SJCRH30 (cell line): ENCODE data around the gene FCHO1. TPM values are rescaled to one million over a fixed set of nuclear protein-coding genes. Genes with fewer than 3 reads are reported as not detected.

Experiments
- DNase-seq, 2 experiments: peaks; one replicate each; pipeline ENCODE4 v3.0.0-alpha.2; 2015 to 2020
- H3K27ac ChIP-seq: fragments of 250-450 bp; sonication (Bioruptor Pico); 2 replicates; pipeline ENCODE4 v1.5.1; 2020; ENCODE audit warnings: mild to moderate bottlenecking, moderate library complexity
- H3K27me3 ChIP-seq: fragments of 250-450 bp; sonication (Bioruptor Pico); 2 replicates; pipeline ENCODE4 v1.5.1; 2020; ENCODE audit warnings: mild to moderate bottlenecking, moderate library complexity
- H3K36me3 ChIP-seq: fragments of 250-450 bp; sonication (Bioruptor Pico); 2 replicates; pipeline ENCODE4 v1.5.1; 2020; ENCODE audit warnings: mild to moderate bottlenecking, moderate library complexity
- H3K4me1 ChIP-seq: fragments of 250-450 bp; sonication (Bioruptor Pico); 2 replicates; pipeline ENCODE4 v1.5.1; 2020; ENCODE audit warnings: mild to moderate bottlenecking, moderate library complexity
- H3K4me3 ChIP-seq: fragments of 250-450 bp; sonication (Bioruptor Pico); 2 replicates; pipeline ENCODE4 v1.5.1; 2020; ENCODE audit warnings: mild to moderate bottlenecking, moderate library complexity
- H3K9me3 ChIP-seq: fragments of 250-450 bp; sonication (Bioruptor Pico); replicated peaks from 2 replicates; pipeline ENCODE4 v1.5.1; 2020; ENCODE audit warnings: mild to moderate bottlenecking, moderate library complexity
- total RNA-seq: library from RNA; depleted of rRNA; stranded (reverse); fragments of >200 nt; shearing (Covaris generic); gene quantifications from 2 replicates; pipeline ENCODE4 v1.2.3, GENCODE V29; 2014

FCHO1 gene
- total RNA-seq, 1 experiment from 2014 or later: 3.0 TPM

DNA sequence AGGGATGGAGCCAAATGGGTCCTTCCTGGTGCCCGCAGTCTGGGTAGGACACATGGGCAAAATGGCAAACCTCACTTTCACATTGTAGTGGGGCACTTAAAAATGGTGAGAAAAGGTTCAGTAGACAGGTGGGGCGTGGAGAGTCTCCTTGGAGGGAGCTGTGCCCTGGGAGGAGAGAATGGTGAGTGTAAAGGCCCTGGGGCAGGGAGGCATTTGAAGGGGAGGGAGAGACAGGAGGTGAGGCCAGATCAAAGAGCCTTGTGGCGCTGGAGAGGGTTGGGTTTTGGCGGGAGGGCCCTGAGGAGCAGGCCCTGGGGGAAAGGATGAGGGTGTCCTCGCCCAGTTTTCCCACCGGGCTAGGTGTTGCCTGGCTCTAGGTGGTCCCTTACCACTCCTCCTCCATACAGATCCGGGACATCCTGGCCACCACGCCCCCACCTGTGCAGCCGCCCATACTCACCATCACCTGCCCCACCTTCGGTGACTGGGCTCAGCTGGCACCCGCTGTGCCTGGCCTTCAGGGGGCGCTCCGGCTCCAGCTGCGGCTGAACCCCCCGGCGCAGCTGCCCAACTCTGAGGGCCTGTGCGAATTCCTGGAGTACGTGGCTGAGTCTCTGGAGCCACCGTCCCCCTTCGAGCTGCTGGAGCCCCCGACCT, 25.7 kb upstream of the FCHO1 start:
- H3K36me3 ChIP-seq: peaks cover 61% of the 10 kb centered on the region
- no peaks in the 10 kb centered on the region for H3K9me3 ChIP-seq
- H3K4me1 ChIP-seq: peaks cover 3% of the 10 kb centered on the region; the same call in 1 of the 2 replicates
- no peaks in the 10 kb centered on the region for H3K27me3 ChIP-seq
- no peak overlapping the region for H3K27ac ChIP-seq
- no peak overlapping the region for H3K4me3 ChIP-seq
- DNase-seq: no peak

DNA sequence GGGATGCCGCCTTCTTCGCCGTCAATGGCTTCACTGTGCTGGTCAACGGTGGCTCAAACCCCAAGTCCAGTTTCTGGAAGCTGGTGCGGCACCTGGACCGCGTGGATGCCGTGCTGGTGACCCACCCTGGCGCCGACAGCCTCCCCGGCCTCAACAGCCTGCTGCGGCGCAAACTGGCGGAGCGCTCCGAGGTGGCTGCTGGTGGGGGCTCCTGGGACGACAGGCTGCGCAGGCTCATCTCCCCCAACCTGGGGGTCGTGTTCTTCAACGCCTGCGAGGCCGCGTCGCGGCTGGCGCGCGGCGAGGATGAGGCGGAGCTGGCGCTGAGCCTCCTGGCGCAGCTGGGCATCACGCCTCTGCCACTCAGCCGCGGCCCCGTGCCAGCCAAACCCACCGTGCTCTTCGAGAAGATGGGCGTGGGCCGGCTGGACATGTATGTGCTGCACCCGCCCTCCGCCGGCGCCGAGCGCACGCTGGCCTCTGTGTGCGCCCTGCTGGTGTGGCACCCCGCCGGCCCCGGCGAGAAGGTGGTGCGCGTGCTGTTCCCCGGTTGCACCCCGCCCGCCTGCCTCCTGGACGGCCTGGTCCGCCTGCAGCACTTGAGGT, 25.0 kb upstream of the FCHO1 start:
- Histone ChIP-seq H3K9me3 (no peaks in the 10 kb centered on the region), H3K27ac (no peak overlapping the region), H3K4me1 (no peaks in the 10 kb centered on the region), H3K4me3 (no peak overlapping the region), H3K27me3 (no peaks in the 10 kb centered on the region), H3K36me3 (peaks cover 68% of the 10 kb centered on the region)
- DNase-seq: no peak

DNA sequence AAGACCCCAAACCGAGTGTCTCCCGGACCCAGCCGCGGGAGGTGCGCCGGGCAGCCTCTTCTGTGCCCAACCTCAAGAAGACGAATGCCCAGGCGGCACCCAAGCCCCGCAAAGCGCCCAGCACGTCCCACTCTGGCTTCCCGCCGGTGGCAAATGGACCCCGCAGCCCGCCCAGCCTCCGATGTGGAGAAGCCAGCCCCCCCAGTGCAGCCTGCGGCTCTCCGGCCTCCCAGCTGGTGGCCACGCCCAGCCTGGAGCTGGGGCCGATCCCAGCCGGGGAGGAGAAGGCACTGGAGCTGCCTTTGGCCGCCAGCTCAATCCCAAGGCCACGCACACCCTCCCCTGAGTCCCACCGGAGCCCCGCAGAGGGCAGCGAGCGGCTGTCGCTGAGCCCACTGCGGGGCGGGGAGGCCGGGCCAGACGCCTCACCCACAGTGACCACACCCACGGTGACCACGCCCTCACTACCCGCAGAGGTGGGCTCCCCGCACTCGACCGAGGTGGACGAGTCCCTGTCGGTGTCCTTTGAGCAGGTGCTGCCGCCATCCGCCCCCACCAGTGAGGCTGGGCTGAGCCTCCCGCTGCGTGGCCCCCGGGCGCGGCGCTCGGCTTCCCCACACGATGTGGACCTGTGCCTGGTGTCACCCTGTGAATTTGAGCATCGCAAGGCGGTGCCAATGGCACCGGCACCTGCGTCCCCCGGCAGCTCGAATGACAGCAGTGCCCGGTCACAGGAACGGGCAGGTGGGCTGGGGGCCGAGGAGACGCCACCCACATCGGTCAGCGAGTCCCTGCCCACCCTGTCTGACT, 24.1 kb upstream of the FCHO1 start:
- H3K36me3 ChIP-seq: peaks cover 74% of the 10 kb centered on the region

DNA sequence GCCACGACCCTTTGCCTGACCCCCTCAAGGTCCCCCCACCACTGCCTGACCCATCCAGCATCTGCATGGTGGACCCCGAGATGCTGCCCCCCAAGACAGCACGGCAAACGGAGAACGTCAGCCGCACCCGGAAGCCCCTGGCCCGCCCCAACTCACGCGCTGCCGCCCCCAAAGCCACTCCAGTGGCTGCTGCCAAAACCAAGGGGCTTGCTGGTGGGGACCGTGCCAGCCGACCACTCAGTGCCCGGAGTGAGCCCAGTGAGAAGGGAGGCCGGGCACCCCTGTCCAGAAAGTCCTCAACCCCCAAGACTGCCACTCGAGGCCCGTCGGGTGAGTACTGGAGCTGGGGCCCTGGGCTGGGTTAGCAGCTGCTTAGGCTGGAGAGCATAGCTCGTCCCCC, 23.4 kb upstream of the FCHO1 start:
- Histone ChIP-seq H3K27ac (no peak overlapping the region), H3K4me3 (no peak overlapping the region), H3K9me3 (no peaks in the 10 kb centered on the region), H3K4me1 (no peaks in the 10 kb centered on the region), H3K27me3 (no peaks in the 10 kb centered on the region), H3K36me3 (peaks cover 79% of the 10 kb centered on the region)
- DNase-seq: no peak

More for the DNA sequence above, 24.1 kb upstream of the FCHO1 start:
- no peak for DNase-seq
- H3K27ac ChIP-seq: no peak overlapping the region
- H3K27me3 ChIP-seq: no peaks in the 10 kb centered on the region
- no peaks in the 10 kb centered on the region for H3K9me3 ChIP-seq
- H3K4me3 ChIP-seq: no peak overlapping the region
- no peaks in the 10 kb centered on the region for H3K4me1 ChIP-seq

DNA sequence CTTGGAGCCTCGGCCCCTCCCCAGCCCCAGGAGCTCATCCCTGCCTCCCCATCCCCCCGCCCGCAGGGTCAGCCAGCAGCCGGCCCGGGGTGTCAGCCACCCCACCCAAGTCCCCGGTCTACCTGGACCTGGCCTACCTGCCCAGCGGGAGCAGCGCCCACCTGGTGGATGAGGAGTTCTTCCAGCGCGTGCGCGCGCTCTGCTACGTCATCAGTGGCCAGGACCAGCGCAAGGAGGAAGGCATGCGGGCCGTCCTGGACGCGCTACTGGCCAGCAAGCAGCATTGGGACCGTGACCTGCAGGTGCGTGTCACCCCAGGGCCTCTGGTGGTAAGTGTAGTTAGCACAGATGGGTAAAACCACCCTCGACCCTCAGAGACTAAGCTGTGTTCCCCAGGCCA, 18.1 kb upstream of the FCHO1 start:
- H3K4me3 ChIP-seq: no peak overlapping the region
- peaks cover 79% of the 10 kb centered on the region for H3K36me3 ChIP-seq
- no peak for DNase-seq
- no peak overlapping the region for H3K27ac ChIP-seq
- H3K27me3 ChIP-seq: no peaks in the 10 kb centered on the region
- H3K4me1 ChIP-seq: peaks cover 3% of the 10 kb centered on the region; the same call in 1 of the 2 replicates
- no peaks in the 10 kb centered on the region for H3K9me3 ChIP-seq

DNA sequence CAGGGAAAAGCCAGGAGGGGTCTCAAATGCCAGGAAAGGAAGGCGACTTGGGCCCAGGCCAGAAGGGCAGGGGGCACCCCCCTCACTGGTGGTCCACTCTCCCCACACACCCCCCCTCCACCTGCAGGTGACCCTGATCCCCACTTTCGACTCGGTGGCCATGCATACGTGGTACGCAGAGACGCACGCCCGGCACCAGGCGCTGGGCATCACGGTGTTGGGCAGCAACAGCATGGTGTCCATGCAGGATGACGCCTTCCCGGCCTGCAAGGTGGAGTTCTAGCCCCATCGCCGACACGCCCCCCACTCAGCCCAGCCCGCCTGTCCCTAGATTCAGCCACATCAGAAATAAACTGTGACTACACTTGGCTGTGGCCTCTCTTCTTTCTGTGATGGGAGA, 17.1 kb upstream of the FCHO1 start:
- peaks cover 12% of the 10 kb centered on the region for H3K4me1 ChIP-seq
- no peak for DNase-seq
- H3K27me3 ChIP-seq: no peaks in the 10 kb centered on the region
- no peaks in the 10 kb centered on the region for H3K9me3 ChIP-seq
- no peak overlapping the region for H3K27ac ChIP-seq
- H3K4me3 ChIP-seq: no peak overlapping the region
- H3K36me3 ChIP-seq: peaks cover 73% of the 10 kb centered on the region

DNA sequence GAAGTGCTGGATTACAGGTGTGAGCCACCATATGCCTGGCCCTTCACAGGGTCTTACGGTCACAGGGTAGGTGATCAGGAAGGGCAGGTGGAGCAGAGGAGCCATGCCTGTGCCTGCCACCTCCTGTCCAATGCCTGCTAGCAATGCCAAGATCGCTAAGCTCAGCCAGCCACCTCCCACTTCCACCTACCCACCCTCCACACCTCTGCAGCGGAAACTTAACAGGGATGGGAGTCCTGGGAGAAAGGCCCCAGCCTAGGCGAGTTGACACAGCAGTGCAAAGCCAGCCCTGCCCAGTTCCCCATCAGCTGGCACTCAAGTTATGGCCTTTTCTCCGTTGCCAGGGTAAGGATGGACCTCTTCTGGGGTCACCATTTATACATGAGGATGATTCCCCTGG, 15.9 kb upstream of the FCHO1 start:
- DNase-seq: no peak
- Histone ChIP-seq H3K4me1 (peaks cover 15% of the 10 kb centered on the region), H3K27me3 (no peaks in the 10 kb centered on the region), H3K9me3 (no peaks in the 10 kb centered on the region), H3K36me3 (peaks cover 60% of the 10 kb centered on the region), H3K27ac (no peak overlapping the region), H3K4me3 (no peak overlapping the region)

DNA sequence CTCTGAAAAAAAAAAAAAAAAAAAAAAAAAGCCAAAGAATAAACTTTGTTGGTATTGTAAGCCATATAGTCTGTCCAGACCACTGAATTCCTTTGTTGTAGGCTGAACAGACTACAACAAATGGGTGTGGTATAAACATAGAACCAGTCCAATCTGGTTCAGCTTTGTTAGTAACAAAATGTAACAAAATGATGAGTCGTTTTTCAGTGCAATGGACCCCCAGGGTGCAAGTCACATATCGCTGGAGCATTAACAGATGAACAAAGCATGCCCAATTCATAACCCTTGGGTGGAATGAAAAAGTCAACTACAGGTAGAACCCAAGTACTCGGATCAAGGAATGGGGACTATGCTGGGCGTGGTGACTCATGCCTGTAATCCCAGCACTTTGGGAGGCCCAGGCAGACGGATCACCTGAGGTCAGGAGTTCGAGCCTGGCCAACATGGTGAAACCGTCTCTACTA, 13.6 kb upstream of the FCHO1 start:
- Histone ChIP-seq H3K4me3 (no peak overlapping the region), H3K36me3 (peaks cover 37% of the 10 kb centered on the region), H3K27me3 (no peaks in the 10 kb centered on the region), H3K4me1 (peaks cover 15% of the 10 kb centered on the region), H3K27ac (no peak overlapping the region), H3K9me3 (no peaks in the 10 kb centered on the region)
- DNase-seq: no peak

DNA sequence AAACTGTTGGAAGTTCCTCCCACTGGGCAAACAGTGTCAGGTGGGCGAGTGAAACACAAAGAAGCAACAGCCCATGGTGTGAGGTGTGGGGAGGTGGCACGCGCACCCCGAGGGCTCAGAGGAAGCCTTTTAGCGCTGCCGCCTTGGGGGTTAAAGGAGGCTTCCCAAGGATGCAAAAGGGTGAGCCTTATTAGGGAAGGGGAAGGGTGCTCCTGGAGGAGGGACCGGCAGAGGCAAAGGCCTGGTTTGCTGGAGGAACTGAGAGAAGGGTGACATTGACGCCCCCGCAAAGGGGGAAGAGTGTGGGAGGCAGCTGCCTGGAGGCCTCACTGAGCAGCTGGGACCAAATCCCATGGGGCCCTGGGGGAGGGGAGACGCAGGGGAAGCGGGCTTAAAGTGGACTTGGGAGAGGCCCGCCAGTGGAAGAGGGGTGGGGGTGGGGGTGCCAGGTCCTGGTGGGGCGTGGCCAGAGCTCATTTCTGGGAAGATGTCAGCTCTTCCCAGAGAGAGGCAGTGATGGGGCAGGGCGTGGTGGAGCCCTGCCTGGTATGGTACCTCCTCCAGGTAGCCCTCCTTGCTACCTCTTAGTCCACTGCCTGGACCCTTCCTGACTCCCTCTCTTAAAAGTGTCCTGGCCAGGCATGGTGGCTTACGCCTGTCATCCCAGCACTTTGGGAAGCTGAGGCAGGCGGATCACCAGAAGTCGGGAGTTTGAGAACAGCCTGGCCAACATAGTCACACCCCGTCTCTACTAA, 12.0 kb upstream of the FCHO1 start:
- Histone ChIP-seq H3K9me3 (no peaks in the 10 kb centered on the region), H3K27ac (peak overlapping the region; percentile 54), H3K4me1 (peaks cover 15% of the 10 kb centered on the region), H3K4me3 (no peak overlapping the region), H3K27me3 (no peaks in the 10 kb centered on the region), H3K36me3 (peaks cover 25% of the 10 kb centered on the region)
- peak; percentile 98 for DNase-seq

DNA sequence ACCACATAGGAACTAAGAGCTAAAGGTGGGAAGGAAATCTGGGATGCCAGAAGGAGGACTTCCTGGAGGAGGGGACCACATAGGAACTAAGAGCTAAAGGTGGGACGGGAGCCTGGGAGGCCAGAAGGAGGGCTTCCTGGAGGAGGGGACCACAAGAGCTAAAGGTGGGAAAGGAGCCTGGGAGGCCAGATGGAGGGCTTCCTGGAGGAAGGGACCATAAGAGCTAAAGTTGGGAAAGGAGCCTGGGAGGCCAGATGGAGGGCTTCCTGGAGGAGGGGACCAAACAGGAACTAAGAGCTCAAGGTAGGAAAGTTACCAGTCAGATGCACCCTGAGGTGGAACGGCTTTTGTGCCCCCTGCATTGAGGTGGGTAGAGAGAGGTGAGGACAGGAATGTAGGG, 9.8 kb upstream of the FCHO1 start:
- Histone ChIP-seq H3K27me3 (no peaks in the 10 kb centered on the region), H3K27ac (no peak overlapping the region), H3K4me1 (peaks cover 15% of the 10 kb centered on the region), H3K4me3 (no peak overlapping the region), H3K36me3 (peaks cover 5% of the 10 kb centered on the region), H3K9me3 (no peaks in the 10 kb centered on the region)
- no peak for DNase-seq

DNA sequence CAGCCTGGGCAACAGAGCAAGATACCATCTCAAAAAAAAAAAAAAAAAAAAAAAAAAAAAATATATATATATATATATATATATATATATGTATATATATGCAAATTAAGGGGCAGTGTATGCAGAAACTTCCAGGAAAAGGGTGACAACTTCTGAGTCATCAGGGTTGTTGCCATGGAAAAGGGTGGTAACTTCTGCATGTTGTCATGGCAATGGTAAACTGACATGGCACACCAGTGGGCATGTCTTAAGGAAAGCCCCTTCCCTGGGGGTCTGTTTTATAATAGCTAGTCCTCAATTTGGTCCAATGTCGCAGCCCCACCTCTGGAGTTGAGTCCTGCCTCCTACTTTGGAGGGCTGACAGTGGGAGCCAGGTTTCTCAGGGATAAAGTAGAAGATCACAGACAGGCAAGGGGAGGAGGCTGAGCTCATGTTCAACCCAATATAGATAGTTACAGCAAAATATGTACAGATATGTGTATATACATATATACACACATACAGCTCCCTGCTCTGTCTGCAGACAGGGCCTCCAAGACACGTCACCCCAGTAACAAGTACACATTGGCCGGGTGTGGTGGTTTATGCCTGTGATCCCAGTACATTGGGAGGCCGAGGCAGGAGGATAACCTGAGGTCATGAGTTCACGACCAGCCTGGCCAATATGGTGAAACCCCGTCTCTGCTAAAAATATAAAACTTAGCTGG, 7.2 kb upstream of the FCHO1 start:
- H3K27ac ChIP-seq: no peak overlapping the region
- H3K4me1 ChIP-seq: peaks cover 5% of the 10 kb centered on the region
- no peak overlapping the region for H3K4me3 ChIP-seq
- H3K36me3 ChIP-seq: no peaks in the 10 kb centered on the region
- no peaks in the 10 kb centered on the region for H3K27me3 ChIP-seq
- H3K9me3 ChIP-seq: no peaks in the 10 kb centered on the region
- DNase-seq: no peak

DNA sequence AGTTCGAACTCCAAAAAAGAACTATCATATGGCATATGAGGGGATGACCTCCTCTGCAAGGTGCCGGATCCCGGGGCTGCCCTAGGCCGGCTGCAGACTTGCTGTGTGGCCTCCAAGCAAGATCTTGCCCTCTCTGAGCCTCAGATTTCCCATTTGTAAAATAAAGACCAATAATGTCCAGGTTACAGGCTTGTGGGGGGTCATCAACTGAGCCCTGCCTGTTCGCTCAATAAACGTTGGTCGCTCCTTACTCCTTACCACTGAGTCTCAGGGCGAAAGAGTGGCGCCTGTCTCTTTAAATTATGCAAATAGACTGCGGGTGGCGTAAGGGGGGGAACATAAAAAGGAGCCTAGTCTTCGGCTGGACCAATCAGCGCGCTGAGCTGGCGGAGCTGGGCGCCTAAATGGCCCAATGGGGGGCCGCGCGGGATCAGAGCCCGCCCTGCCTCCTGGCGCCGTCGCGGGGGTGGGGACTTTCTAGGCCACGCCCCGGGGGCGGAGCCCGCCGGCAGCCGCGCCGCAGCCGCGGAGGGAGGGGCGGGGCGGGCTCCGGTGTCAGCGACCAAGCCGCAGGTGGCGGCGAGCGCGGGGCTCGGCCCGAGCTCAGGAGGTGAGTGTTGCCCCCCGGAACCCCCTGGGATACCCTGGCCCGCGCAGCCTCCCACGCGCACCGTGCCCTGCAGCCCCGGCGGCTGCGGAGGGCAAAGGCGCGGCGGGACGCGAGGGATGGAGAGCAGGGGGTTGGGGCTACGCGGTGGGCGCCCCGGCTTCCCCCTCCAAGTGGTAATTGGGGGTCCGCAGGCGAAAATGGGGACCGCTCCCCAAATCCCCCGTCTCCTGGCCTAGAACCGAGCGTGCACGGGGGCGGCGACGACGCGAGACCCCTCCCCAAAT, 3.8 kb upstream of the FCHO1 start:
- no peak overlapping the region for H3K27ac ChIP-seq
- H3K4me1 ChIP-seq: no peaks in the 10 kb centered on the region
- no peaks in the 10 kb centered on the region for H3K27me3 ChIP-seq
- H3K9me3 ChIP-seq: no peaks in the 10 kb centered on the region
- peak overlapping the region; percentile 49 for H3K4me3 ChIP-seq
- no peaks in the 10 kb centered on the region for H3K36me3 ChIP-seq
- peak; percentile 97 to 98 for DNase-seq

DNA sequence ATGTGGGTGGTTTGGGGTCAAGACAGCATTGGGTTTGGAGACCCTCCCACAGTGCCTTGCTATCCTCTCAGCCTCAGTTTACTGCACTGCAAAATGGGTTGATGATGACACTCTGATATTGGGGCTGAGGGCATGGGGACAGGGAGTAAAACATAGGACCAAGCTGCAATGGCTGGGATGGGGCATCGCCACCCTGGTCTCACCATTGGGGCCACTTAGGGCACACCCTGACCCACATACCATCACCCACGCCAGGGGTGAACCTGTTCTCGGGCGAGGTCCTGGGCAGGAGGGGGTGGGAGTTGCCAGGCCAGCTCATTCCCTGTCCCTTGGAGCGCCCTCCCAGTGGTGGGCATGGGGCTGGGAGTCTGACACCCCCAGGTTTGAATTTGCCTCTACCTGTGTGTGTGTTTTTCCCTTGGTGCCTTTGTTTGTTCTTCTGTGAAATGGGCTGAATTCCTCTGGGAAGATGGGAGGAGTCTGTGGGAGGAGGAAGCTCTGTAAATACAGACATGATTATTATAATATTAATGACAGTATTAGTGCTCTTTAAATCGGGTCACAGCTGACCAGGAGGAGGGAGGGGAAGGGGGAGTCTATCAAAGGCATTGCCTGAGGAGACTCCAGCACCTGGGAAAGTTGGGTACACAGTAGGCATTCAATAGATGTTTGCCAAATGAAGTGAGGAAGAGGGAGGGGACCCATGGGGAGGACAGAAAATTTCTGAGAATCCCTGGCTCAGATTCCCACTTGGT, 2.2 kb upstream of the FCHO1 start:
- H3K9me3 ChIP-seq: no peaks in the 10 kb centered on the region
- H3K36me3 ChIP-seq: no peaks in the 10 kb centered on the region
- no peak overlapping the region for H3K27ac ChIP-seq
- H3K4me1 ChIP-seq: no peaks in the 10 kb centered on the region
- H3K4me3 ChIP-seq: no peak overlapping the region
- no peak for DNase-seq
- H3K27me3 ChIP-seq: no peaks in the 10 kb centered on the region
